CD14-positive monocyte (primary cell): ENCODE measurements around the gene B3GNT9. TPM values are rescaled to one million over a fixed set of nuclear protein-coding genes. Genes with fewer than 3 reads are reported as not detected.

Experiments used
- DNase-seq, 3 donors: peaks; one replicate each; pipeline ENCODE4 v3.0.0-alpha.2; 2011 to 2022
- H2AFZ ChIP-seq: 2 replicates; pipeline ENCODE4 v1.6.0; 2012; ENCODE audit warnings: mild to moderate bottlenecking, low read depth, low read length, inconsistent platforms; ENCODE audit not compliant: insufficient read depth, poor library complexity, severe bottlenecking
- H3K27ac ChIP-seq, 2 donors: 1 replicate in 1 of 2; 2 replicates in 1 of 2; pipeline ENCODE4 v1.5.1; 2012 to 2013; ENCODE audit warnings: low read length in 2 of 2, control low read depth in 1 of 2, inconsistent platforms in 1 of 2, low read depth in 1 of 2, mild to moderate bottlenecking in 1 of 2
- H3K27me3 ChIP-seq, 2 donors: one replicate each; pipeline versions ENCODE4 v1.6.0 to v1.6.1; 2011 to 2013; ENCODE audit warnings: low read length in 2 of 2; ENCODE audit not compliant: control insufficient read depth in 2 of 2, insufficient read depth in 2 of 2
- H3K36me3 ChIP-seq, 2 donors: replicated peaks in 1 of 2; 1 replicate in 1 of 2; 2 replicates in 1 of 2; pipeline versions ENCODE4 v1.5.1 to v1.6.1; 2012 to 2013; ENCODE audit warnings: low read length in 2 of 2, control low read depth in 1 of 2, inconsistent platforms in 1 of 2, mild to moderate bottlenecking in 1 of 2; ENCODE audit not compliant: insufficient read depth in 2 of 2, control insufficient read depth in 1 of 2
- H3K4me1 ChIP-seq, 2 donors: 1 replicate in 1 of 2; 2 replicates in 1 of 2; pipeline versions ENCODE4 v1.5.1 to v1.6.1; 2012 to 2013; ENCODE audit warnings: low read length in 2 of 2, control low read depth in 1 of 2, inconsistent platforms in 1 of 2, mild to moderate bottlenecking in 1 of 2, moderate library complexity in 1 of 2; ENCODE audit not compliant: insufficient read depth in 2 of 2, control insufficient read depth in 1 of 2
- H3K4me2 ChIP-seq: replicated peaks from 2 replicates; pipeline ENCODE3; 2012; ENCODE audit warnings: low read length, moderate library complexity, mild to moderate bottlenecking; ENCODE audit not compliant: poor library complexity, severe bottlenecking; ENCODE audit errors: extremely low read depth
- H3K4me3 ChIP-seq, 3 experiments: fragments of 200-600 bp in 1 of 3; sonication (generic) in 1 of 3; replicated peaks in 1 of 3; 1 replicate in 2 of 3; 2 replicates in 1 of 3; pipeline ENCODE4 v1.5.1; 2011 to 2013; ENCODE audit warnings: low read length in 3 of 3, mild to moderate bottlenecking in 3 of 3, control low read depth in 2 of 3, low read depth in 2 of 3, inconsistent platforms in 1 of 3, moderate library complexity in 1 of 3
- H3K79me2 ChIP-seq: 2 replicates; pipeline ENCODE4 v1.6.0; 2012; ENCODE audit warnings: mild to moderate bottlenecking, control low read depth, inconsistent platforms, low read length, moderate library complexity; ENCODE audit not compliant: insufficient read depth
- H3K9ac ChIP-seq: 2 replicates; pipeline ENCODE4 v1.6.0; 2017; ENCODE audit warnings: low read length, mild to moderate bottlenecking; ENCODE audit not compliant: insufficient read depth, poor library complexity, severe bottlenecking
- H3K9me3 ChIP-seq, 2 donors: replicated peaks in 1 of 2; 1 replicate in 1 of 2; 2 replicates in 1 of 2; pipeline versions ENCODE4 v1.5.1 to v1.6.1; 2012 to 2013; ENCODE audit warnings: low read length in 2 of 2, control low read depth in 1 of 2; ENCODE audit not compliant: control insufficient read depth in 1 of 2, insufficient read depth in 1 of 2
- H4K20me1 ChIP-seq: 2 replicates; pipeline ENCODE4 v1.6.0; 2012; ENCODE audit warnings: mild to moderate bottlenecking, low read length, control low read depth, moderate library complexity; ENCODE audit not compliant: insufficient read depth
- H3K27ac Mint-ChIP-seq, 7 donors: one replicate each; pipeline ENCODE4 v1.8.0; 2020; ENCODE audit warnings: mild to moderate bottlenecking in 7 of 7, mixed read lengths in 7 of 7, moderate library complexity in 6 of 7, inconsistent platforms in 2 of 7
- H3K27me3 Mint-ChIP-seq, 3 donors: one replicate each; pipeline ENCODE4 v1.8.0; 2021 to 2022; ENCODE audit warnings: low read depth in 3 of 3, mild to moderate bottlenecking in 3 of 3, mixed read lengths in 3 of 3, moderate library complexity in 3 of 3, inconsistent platforms in 1 of 3
- H3K36me3 Mint-ChIP-seq, 2 donors: one replicate each; pipeline ENCODE4 v1.8.0; 2020; ENCODE audit warnings: mixed read lengths in 2 of 2, inconsistent platforms in 1 of 2, mild to moderate bottlenecking in 1 of 2
- H3K4me1 Mint-ChIP-seq: one replicate; pipeline ENCODE4 v1.8.0; 2020; ENCODE audit warnings: mild to moderate bottlenecking, mixed read lengths
- H3K4me3 Mint-ChIP-seq, 2 donors: one replicate each; pipeline ENCODE4 v1.8.0; 2020; ENCODE audit warnings: mild to moderate bottlenecking in 2 of 2, mixed read lengths in 2 of 2, moderate library complexity in 1 of 2
- H3K9me3 Mint-ChIP-seq, 7 donors: one replicate each; pipeline ENCODE4 v1.8.0; 2020 to 2022; ENCODE audit warnings: mixed read lengths in 7 of 7, mild to moderate bottlenecking in 6 of 7, moderate library complexity in 6 of 7, inconsistent platforms in 2 of 7
- WGBS: methylation state at CpG from one replicate; pipeline ENCODE4 v1.1.5; 2013; ENCODE audit warnings: missing lambda C conversion rate; ENCODE audit not compliant: insufficient coverage; 5-methylcytosine and 5-hydroxymethylcytosine counted together
- intact Hi-C, 2 donors: fragments of 100-400 bp; cut with micrococcal nuclease; formaldehyde crosslinking; loops; one replicate each; pipeline versions ENCODE4 v1.15.0 to v1.15.1; 2023
- polyA plus RNA-seq, 3 donors: library from polyadenylated mRNA; depleted of rRNA in 1 of 3; unstranded in 2 of 3; stranded (reverse) in 1 of 3; fragments of 300-500 nt in 2 of 3; fragments of >200 nt in 1 of 3; fragmentation: Illumina TruSeq in 2 of 3; gene quantifications; 1 replicate in 2 of 3; 2 replicates in 1 of 3; pipeline ENCODE4 v1.2.3, GENCODE V29; 2012 to 2021
- TF ChIP-seq, protein P1 (sequence below): fragments of 200-600 bp; IDR thresholded peaks from one replicate; pipeline ENCODE4 v1.8.0; 2022; ENCODE audit warnings: antibody characterized with exemption, mild to moderate bottlenecking

Gene B3GNT9
- polyA plus RNA-seq, 3 donors = 0.10 to 0.67 (median 0.20) TPM

DNA sequence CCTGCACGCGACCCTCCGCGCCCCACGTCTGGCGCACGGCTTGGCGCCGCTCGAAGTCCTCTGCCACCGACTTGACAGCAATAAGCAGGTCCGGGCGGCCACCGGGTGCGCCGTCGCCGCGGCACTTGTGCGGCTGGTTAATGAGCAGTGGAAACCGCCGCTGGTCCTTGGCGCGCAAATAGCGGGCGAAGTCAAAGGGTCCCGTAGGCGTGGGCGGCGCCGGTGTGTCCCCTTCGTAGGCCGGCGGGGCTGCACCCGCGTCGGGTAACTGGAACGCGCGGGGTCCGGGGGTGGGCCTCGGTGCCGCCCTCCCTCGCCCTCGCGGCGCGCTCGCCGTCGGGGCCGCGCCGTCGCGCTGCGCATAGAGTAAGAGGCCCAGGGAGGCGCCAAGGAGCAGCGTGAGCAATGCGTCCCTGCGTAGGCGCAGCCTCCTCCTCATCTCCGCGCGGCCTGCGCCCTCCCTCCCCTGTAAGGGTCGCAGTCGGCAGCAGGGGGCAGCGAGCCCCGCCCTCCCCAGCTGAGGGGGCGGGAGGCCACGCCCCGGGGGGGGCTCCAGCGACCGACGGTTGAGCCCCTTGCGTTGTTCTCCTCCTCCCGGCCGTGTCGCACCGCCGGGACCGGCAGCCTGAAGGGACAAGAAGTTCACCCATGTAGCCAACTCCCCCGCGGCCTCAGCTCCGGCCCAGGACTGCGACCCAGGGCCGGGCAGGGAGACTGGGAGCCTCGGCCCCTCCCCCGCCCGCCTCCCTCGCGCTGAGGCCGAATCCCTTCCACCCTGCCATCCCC is 558 bp downstream of the B3GNT9 start:
- H3K27me3 ChIP-seq = peaks cover 13 to 56% of the 10 kb centered on the region in 2 donors
- peak overlapping the region; percentile 17 for H2AFZ ChIP-seq
- DNase-seq = no peak
- H3K4me1 ChIP-seq = peaks cover 12 to 23% of the 10 kb centered on the region in 2 donors
- Mint-ChIP-seq H3K9me3 (peaks cover 7 to 21% (median 12%) of the 10 kb centered on the region in 7 donors), H3K4me3 (peak overlapping the region in 1 of 2 donors; percentile 77), H3K4me1 (peaks cover 15% of the 10 kb centered on the region), H3K27me3 (peaks cover 40 to 64% (median 55%) of the 10 kb centered on the region in 3 donors), H3K36me3 (peaks cover 43 to 46% of the 10 kb centered on the region in 2 donors), H3K27ac (no peak overlapping the region)
- TF ChIP-seq, protein P1, sequence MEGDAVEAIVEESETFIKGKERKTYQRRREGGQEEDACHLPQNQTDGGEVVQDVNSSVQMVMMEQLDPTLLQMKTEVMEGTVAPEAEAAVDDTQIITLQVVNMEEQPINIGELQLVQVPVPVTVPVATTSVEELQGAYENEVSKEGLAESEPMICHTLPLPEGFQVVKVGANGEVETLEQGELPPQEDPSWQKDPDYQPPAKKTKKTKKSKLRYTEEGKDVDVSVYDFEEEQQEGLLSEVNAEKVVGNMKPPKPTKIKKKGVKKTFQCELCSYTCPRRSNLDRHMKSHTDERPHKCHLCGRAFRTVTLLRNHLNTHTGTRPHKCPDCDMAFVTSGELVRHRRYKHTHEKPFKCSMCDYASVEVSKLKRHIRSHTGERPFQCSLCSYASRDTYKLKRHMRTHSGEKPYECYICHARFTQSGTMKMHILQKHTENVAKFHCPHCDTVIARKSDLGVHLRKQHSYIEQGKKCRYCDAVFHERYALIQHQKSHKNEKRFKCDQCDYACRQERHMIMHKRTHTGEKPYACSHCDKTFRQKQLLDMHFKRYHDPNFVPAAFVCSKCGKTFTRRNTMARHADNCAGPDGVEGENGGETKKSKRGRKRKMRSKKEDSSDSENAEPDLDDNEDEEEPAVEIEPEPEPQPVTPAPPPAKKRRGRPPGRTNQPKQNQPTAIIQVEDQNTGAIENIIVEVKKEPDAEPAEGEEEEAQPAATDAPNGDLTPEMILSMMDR = no peak
- 10% methylated on average over 90 of the region's 94 CpGs for WGBS
- no peak overlapping the region for H3K27ac ChIP-seq
- H3K4me2 ChIP-seq = peak overlapping the region; percentile 66
- H3K79me2 ChIP-seq = no peaks in the 10 kb centered on the region
- peaks cover 9 to 18% of the 10 kb centered on the region in 2 donors for H3K9me3 ChIP-seq
- no peak overlapping the region for H3K9ac ChIP-seq
- peaks cover 86% of the 10 kb centered on the region for H4K20me1 ChIP-seq
- H3K36me3 ChIP-seq = peaks cover 37 to 40% of the 10 kb centered on the region in 2 donors
- intact Hi-C loops = no loop called here
- H3K4me3 ChIP-seq = peak overlapping the region in 1 of 3 experiments; percentile 63

DNA sequence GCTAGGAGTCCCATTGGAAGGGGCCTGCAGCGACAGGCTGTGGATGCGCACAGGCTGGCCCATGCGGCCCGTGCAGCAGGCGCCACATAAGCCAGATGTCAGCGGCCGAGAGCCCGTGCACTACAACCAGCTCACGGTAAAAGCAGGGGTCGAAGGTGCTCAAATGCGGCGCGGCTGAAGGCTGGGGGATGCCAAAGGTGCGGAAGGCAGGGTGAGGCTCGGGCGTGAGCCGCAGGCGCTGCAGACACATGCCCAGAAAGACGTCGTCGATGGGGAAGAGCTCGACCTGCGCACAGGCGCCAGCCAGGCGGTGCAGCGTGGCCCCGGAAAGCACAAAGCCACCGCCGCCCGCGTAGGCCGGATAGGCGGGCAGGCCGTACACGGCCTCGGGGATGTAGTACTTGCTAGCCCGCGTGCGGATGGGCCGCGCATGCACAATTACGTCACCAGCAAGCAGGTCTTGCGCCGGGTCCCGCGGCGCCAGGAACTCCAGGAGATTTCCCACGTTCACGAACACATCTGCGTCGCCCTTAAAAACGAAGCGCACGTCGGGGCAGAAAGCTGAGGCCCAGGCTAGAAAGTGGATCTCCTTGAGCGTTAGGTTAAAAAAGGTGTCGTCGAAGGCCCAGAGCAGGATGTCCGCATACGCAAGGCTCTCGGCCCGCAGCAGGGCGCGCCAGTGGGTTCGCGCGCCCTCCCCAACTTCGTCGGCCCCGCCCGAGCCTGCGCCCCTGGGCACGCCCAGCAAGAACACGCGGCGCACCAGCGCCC is 1.3 kb downstream of the B3GNT9 start:
- Mint-ChIP-seq H3K4me3 (peak overlapping the region in 1 of 2 donors; percentile 66), H3K9me3 (peaks cover 7 to 19% (median 12%) of the 10 kb centered on the region in 7 donors), H3K27me3 (peaks cover 37 to 57% (median 51%) of the 10 kb centered on the region in 3 donors), H3K27ac (peak overlapping the region in 1 of 7 donors; percentile 68), H3K36me3 (peaks cover 51 to 54% of the 10 kb centered on the region in 2 donors), H3K4me1 (peaks cover 13% of the 10 kb centered on the region)
- Histone ChIP-seq H3K4me1 (peaks cover 8 to 17% of the 10 kb centered on the region in 2 donors), H4K20me1 (peaks cover 86% of the 10 kb centered on the region), H2AFZ (no peak overlapping the region), H3K79me2 (no peaks in the 10 kb centered on the region), H3K4me3 (no peak overlapping the region), H3K27ac (no peak overlapping the region), H3K9me3 (peaks cover 9 to 18% of the 10 kb centered on the region in 2 donors), H3K4me2 (peak overlapping the region; percentile 66), H3K9ac (no peak overlapping the region), H3K36me3 (peaks cover 45 to 48% of the 10 kb centered on the region in 2 donors), H3K27me3 (peaks cover 13 to 50% of the 10 kb centered on the region in 2 donors)
- TF ChIP-seq, protein P1 = no peak
- intact Hi-C loops = no loop called here
- WGBS = 80% methylated on average over 77 of the region's 77 CpGs
- no peak for DNase-seq
